HepG2 (cell line): Measurements from ENCODE around the gene HDGF. TPM values are rescaled to one million over a fixed set of nuclear protein-coding genes. Genes with fewer than 3 reads are reported as not detected.

Source experiments
- ATAC-seq: fragments of 200-7000 bp; cut with Tn5 transposase; 3 replicates; pipeline ENCODE4 v1.9.1; 2020; ENCODE audit warnings: mild to moderate bottlenecking, moderate library complexity
- BruUV-seq: library from RNA; stranded (reverse); fragments of 400-500 nt; replicated peaks from 2 replicates; lab custom pipeline; 2021; lab: Mats Ljungman, UMichigan
- CTCF ChIA-PET: fragments of 300-600 bp; formaldehyde crosslinking; extraction: SDS; loops from one replicate; lab custom pipeline; 2021; ENCODE audit warnings: low total read pairs, inconsistent platforms, low intra/inter-chr PET ratio; lab: Yijun Ruan, JAX
- POLR2A ChIA-PET: fragments of 350-600 bp; sonication (Branson Sonifier 250); formaldehyde crosslinking; loops from one replicate; lab custom pipeline; 2020; ENCODE audit warnings: antibody characterized with exemption, inconsistent platforms; lab: Yijun Ruan, JAX
- DNase-seq: peaks from one replicate; pipeline ENCODE4 v3.0.0-alpha.2; 2015; ENCODE audit warnings: low spot score
- FAIRE-seq: peaks from 3 replicates; lab custom pipeline; 2011; peaks lifted over from hg19 to GRCh38; lab: Jason Lieb, UNC
- H2AFZ ChIP-seq: one replicate; pipeline ENCODE4 v1.6.1; 2011; ENCODE audit warnings: low read length, inconsistent platforms
- H3K27ac ChIP-seq: fragments of 300-600 bp; 3 replicates; pipeline ENCODE4 v1.8.0; 2011; ENCODE audit warnings: mixed run types, mild to moderate bottlenecking, mixed read lengths, low read length, inconsistent platforms; ENCODE audit not compliant: insufficient read depth; ENCODE audit errors: extremely low read length
- H3K27me3 ChIP-seq, 2 experiments: fragments of 200-600 bp in 1 of 2; 2 replicates in 1 of 2; 3 replicates in 1 of 2; pipeline versions ENCODE4 v1.6.0 to v1.8.0; 2011; ENCODE audit warnings: low read length in 2 of 2, mild to moderate bottlenecking in 2 of 2, moderate library complexity in 2 of 2, inconsistent platforms in 1 of 2; ENCODE audit not compliant: insufficient read depth in 2 of 2, control insufficient read depth in 1 of 2
- H3K36me3 ChIP-seq, 2 experiments: fragments of 200-600 bp in 1 of 2; replicated peaks in 1 of 2; 2 replicates in 1 of 2; 3 replicates in 1 of 2; pipeline versions ENCODE4 v1.5.1 to v1.8.0; 2011; ENCODE audit warnings: low read length in 2 of 2, inconsistent platforms in 1 of 2; ENCODE audit not compliant: insufficient read depth in 2 of 2, control insufficient read depth in 1 of 2
- H3K4me1 ChIP-seq: 2 replicates; pipeline ENCODE4 v1.5.1; 2012; ENCODE audit warnings: low read length, inconsistent platforms; ENCODE audit not compliant: insufficient read depth
- H3K4me2 ChIP-seq: 2 replicates; pipeline ENCODE4 v1.6.0; 2011; ENCODE audit warnings: low read depth, low read length, inconsistent platforms
- H3K4me3 ChIP-seq, 3 experiments: fragments of 200-600 bp in 1 of 3; sonication (generic), shearing (Covaris generic) in 1 of 3; replicated peaks in 1 of 3; 2 replicates each; pipeline ENCODE4 v1.5.1; 2011 to 2016; ENCODE audit warnings: low read length in 3 of 3, inconsistent platforms in 2 of 3, low read depth in 2 of 3, mild to moderate bottlenecking in 2 of 3, control low read depth in 1 of 3, mixed read lengths in 1 of 3; ENCODE audit not compliant: insufficient read depth in 1 of 3
- H3K79me2 ChIP-seq: one replicate; pipeline ENCODE4 v1.6.1; 2011; ENCODE audit warnings: low read length, inconsistent platforms; ENCODE audit not compliant: insufficient read depth
- H3K9ac ChIP-seq: 2 replicates; pipeline ENCODE4 v1.6.0; 2011; ENCODE audit warnings: mild to moderate bottlenecking, low read depth, low read length, inconsistent platforms; ENCODE audit not compliant: insufficient read depth
- H3K9me3 ChIP-seq: 2 replicates; pipeline ENCODE4 v1.5.1; 2012; ENCODE audit warnings: mild to moderate bottlenecking, low read length
- H4K20me1 ChIP-seq: 2 replicates; pipeline ENCODE4 v1.6.0; 2011; ENCODE audit warnings: inconsistent platforms, mild to moderate bottlenecking, low read length, moderate library complexity; ENCODE audit not compliant: insufficient read depth
- DR1 ChIP-seq: sonication (generic); formaldehyde crosslinking; IDR thresholded peaks from 2 replicates; pipeline ENCODE4 v1.8.0; 2021; ENCODE audit warnings: mild to moderate bottlenecking, missing genetic modification reagents, inconsistent platforms
- ESRRA ChIP-seq: sonication (generic); formaldehyde crosslinking; IDR thresholded peaks from 2 replicates; pipeline ENCODE4 v1.5.1; 2020; ENCODE audit warnings: mild to moderate bottlenecking, low read depth, missing genetic modification reagents
- KLF13 ChIP-seq: sonication (generic); formaldehyde crosslinking; IDR thresholded peaks from 2 replicates; pipeline ENCODE4 v1.4.0; 2020; ENCODE audit warnings: mild to moderate bottlenecking, missing genetic modification reagents
- PRDM4 ChIP-seq: sonication (generic); formaldehyde crosslinking; IDR thresholded peaks from 2 replicates; pipeline ENCODE4 v1.9.0; 2021; ENCODE audit warnings: missing genetic modification reagents, borderline replicate concordance
- RARA ChIP-seq: IDR thresholded peaks from 2 replicates; pipeline ENCODE4 v1.6.1; 2016; ENCODE audit warnings: missing genetic modification reagents, missing compliant biosample characterization
- SALL1 ChIP-seq: sonication (generic); formaldehyde crosslinking; IDR thresholded peaks from 2 replicates; pipeline ENCODE4 v1.8.0; 2022; ENCODE audit warnings: mild to moderate bottlenecking, missing genetic modification reagents
- SMAD3 ChIP-seq: sonication (generic); formaldehyde crosslinking; IDR thresholded peaks from 2 replicates; pipeline ENCODE4 v1.4.0; 2020; ENCODE audit warnings: missing genetic modification reagents
- TOE1 ChIP-seq: sonication (generic); formaldehyde crosslinking; IDR thresholded peaks from 2 replicates; pipeline ENCODE4 v1.4.0; 2020; ENCODE audit warnings: mild to moderate bottlenecking, missing genetic modification reagents
- TOPORS ChIP-seq: sonication (generic); formaldehyde crosslinking; IDR thresholded peaks from 2 replicates; pipeline ENCODE4 v1.8.0; 2023; ENCODE audit warnings: mild to moderate bottlenecking, missing genetic modification reagents
- ZFX ChIP-seq: sonication (generic); formaldehyde crosslinking; IDR thresholded peaks from 2 replicates; pipeline ENCODE4 v1.4.0; 2020; ENCODE audit warnings: mild to moderate bottlenecking, low read depth, missing genetic modification reagents, moderate library complexity
- ZNF143 ChIP-seq: sonication (generic); formaldehyde crosslinking; IDR thresholded peaks from 2 replicates; pipeline ENCODE4 v1.4.0; 2020; ENCODE audit warnings: missing genetic modification reagents
- ZNF180 ChIP-seq: sonication (generic); formaldehyde crosslinking; IDR thresholded peaks from 2 replicates; pipeline ENCODE4 v1.4.0; 2020; ENCODE audit warnings: low read depth, missing genetic modification reagents, borderline replicate concordance
- ZNF280B ChIP-seq: sonication (generic); formaldehyde crosslinking; IDR thresholded peaks from 2 replicates; pipeline ENCODE4 v1.5.0; 2020; ENCODE audit warnings: missing genetic modification reagents, mild to moderate bottlenecking, borderline replicate concordance
- ZNF891 ChIP-seq: sonication (generic); formaldehyde crosslinking; IDR thresholded peaks from 2 replicates; pipeline ENCODE4 v1.5.0; 2020; ENCODE audit warnings: mild to moderate bottlenecking, missing genetic modification reagents
- WGBS: methylation state at CpG from one replicate; pipeline ENCODE4 v1.1.6; 2017; ENCODE audit warnings: low lambda C conversion rate; 5-methylcytosine and 5-hydroxymethylcytosine counted together
- in situ Hi-C: cut with HindIII; loops from 2 replicates; pipeline ENCODE4 v1.10.0; 2017; ENCODE audit warnings: low pct_unique_long_range_greater_than_20kb; ENCODE audit not compliant: extremely low pct_ligation_motif_present
- intact Hi-C: fragments of 100-400 bp; cut with micrococcal nuclease; formaldehyde crosslinking; loops from one replicate; pipeline ENCODE4 v1.10.0; 2022; ENCODE audit not compliant: unreplicated experiment
- polyA plus RNA-seq, 8 experiments: library from polyadenylated mRNA; depleted of rRNA in 3 of 8; stranded (reverse) in 7 of 8; unstranded in 1 of 8; fragments of >200 nt; fragmentation: Illumina TruSeq in 4 of 8; extraction: Trizol in 4 of 8; gene quantifications; 2 replicates each; pipeline versions ENCODE4 v1.2.1 to v1.2.3, GENCODE V29; 2011 to 2016; ENCODE audit warnings: low read depth in 4 of 8, missing spikeins in 1 of 8, mixed read lengths in 1 of 8; ENCODE audit not compliant: insufficient read depth in 1 of 8
- total RNA-seq, 5 experiments: library from RNA; depleted of rRNA; stranded (reverse); fragments of >200 nt; fragmentation: Illumina TruSeq; extraction: Trizol; gene quantifications; 2 replicates each; pipeline ENCODE4 v1.2.3, GENCODE V29; 2016; ENCODE audit warnings: low read depth in 1 of 5

Gene HDGF
- total and polyA plus RNA-seq, 2 of the 13 experiments (the other 11 are each of a cell fraction or from before 2014, with no cell fraction given), result 156 to 196 TPM

DNA sequence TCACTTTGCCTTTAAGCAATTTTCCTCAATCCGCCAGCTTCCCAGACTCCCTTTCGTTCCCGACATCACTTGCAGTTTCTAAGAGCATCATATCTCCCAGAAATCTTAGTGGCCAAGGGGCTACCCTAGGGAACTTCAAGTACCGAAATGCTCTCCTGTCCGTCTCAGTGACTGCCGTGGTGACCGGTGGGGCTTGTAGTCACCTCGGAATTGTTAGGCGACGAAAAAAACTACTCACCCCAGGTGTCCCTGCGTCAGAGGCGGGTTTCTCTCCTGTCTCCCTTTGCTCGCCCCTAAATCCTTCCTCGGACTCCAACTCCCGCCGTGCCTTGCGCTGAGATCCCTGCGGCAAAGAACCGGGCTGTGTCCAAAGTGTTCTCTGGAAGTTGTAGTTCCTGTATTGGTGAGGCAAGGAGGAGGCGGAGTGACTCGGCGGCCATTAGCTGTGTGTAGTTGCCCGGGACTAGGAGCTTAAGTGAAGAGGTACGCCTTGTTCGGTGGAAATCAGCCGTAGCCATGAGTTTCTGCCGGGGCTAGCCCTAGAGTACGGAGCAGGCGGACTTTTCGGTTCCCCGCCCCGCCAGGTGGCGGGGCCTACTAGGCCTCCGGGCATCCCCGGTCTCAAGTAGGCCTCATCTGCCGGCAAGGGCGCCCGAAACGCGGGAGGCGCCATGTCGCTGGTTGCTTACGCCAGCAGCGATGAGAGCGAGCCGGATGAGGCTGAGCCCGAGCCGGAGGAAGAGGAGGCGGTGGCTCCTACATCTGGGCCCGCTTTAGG is 15.8 kb upstream of the HDGF start, which contains the start of gene PRCC (continued):
- peak; percentile 66; the same call in 1 of the 2 replicates for TF ChIP-seq TOPORS (CRISPR knock-in tag)
- no peak for TF ChIP-seq RARA
- TF ChIP-seq ZFX (CRISPR knock-in tag), result peak; percentile 100
- TF ChIP-seq TOE1 (CRISPR knock-in tag), result 0 out of 2 replicates have a peak, but pooled peaks have one; percentile 37
- TF ChIP-seq ZNF891 (CRISPR knock-in tag), result peak; percentile 51; the same call in 1 of the 2 replicates

DNA sequence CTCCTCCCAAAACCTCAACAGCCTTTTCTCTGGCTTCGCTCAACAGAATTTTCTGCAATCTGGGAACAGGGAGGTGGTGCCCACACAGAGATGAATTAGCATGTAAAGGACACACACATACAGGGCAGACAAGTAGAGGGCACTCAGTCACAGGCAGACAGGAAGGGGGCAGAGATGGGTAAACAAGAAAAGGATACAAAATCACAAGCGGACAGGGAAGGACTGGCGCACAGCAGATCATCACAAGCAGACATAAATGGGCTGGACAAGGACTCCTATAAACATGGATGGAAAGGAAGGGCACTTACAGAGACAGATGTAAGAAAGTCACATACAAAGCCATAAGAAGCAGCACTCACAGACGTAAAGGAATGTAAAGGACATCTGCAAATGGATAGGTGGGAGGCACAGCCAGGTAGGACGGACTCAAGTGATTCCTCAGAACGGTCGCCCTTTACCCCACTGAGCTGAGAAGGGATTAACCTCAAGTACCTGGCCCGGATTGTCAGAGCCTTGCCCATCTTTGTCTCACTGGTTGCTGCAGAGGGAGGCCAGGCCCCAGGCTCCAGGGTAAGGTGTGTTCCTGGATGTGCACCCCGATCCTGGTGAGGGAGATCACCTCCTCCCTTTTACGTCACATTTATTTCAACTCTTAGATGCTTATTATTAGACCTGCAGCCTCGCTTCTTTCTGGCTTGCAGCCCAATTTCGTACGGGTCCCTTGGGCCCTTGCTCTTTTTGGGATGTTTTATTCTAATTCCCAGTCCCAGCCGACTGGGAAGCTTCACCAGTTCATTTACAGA is 15.0 kb upstream of the HDGF start:
- H3K9ac ChIP-seq, result peak overlapping the region; percentile 82
- intact Hi-C loops, result loop anchor here (1.0 kb wide), 3 partner anchors 15 to 40 kb away; partner anchors contain the start of genes HDGF and MRPL24
- H3K36me3 ChIP-seq, result peaks cover 3 to 15% of the 10 kb centered on the region in 2 experiments; a peak in 1 of 5 replicates
- FAIRE-seq, result peak; percentile 15
- H2AFZ ChIP-seq, result peak overlapping the region; percentile 55
- H3K4me3 ChIP-seq, result peak overlapping the region; percentile 71 to 85 (median 77)
- in situ Hi-C loops, result loop anchor here (5.0 kb wide), 1 partner anchor 39 kb away; the partner anchor contains the start of genes ISG20L2 and METTL25B
- 5% methylated on average over 14 of the region's 14 CpGs for WGBS
- TSS peak; percentile 83 for BruUV-seq
- H4K20me1 ChIP-seq, result peaks cover 5% of the 10 kb centered on the region; the same call in 1 of the 2 replicates
- H3K9me3 ChIP-seq, result no peaks in the 10 kb centered on the region
- peak; percentile 15 for ATAC-seq
- peaks cover 45% of the 10 kb centered on the region for H3K79me2 ChIP-seq
- ChIA-PET CTCF (no interaction called here), POLR2A (interaction anchor here (0.5 to 6.5 kb wide), 19 partner anchors 8 to 309 kb away, joined by 3 to 125 read pairs (median 4); partner anchors contain the start of genes HDGF, ISG20L2, METTL25B and MRPL24)
- peak overlapping the region; percentile 84 for H3K27ac ChIP-seq
- peaks cover 42% of the 10 kb centered on the region for H3K4me1 ChIP-seq
- peak overlapping the region; percentile 83 for H3K4me2 ChIP-seq
- H3K27me3 ChIP-seq, result no peaks in the 10 kb centered on the region; a peak in 1 of 5 replicates
- no peak for DNase-seq
- no peak for TF ChIP-seq DR1 (CRISPR knock-in tag)
- no peak for TF ChIP-seq ZNF280B (CRISPR knock-in tag)
- 0 out of 2 replicates have a peak, but pooled peaks have one; percentile 11 for TF ChIP-seq PRDM4 (CRISPR knock-in tag)
- TF ChIP-seq ZNF143 (CRISPR knock-in tag), result no peak
- no peak for TF ChIP-seq ZNF180 (CRISPR knock-in tag)
- no peak; the same call in 1 of the 2 replicates for TF ChIP-seq ESRRA (CRISPR knock-in tag)
- TF ChIP-seq SALL1 (CRISPR knock-in tag), result 0 out of 2 replicates have a peak, but pooled peaks have one; percentile 8
- TF ChIP-seq KLF13 (CRISPR knock-in tag), result no peak
- no peak for TF ChIP-seq SMAD3 (CRISPR knock-in tag)
